GM18909 (cell line): ENCODE measurements around the gene PRKN.

Experiments used
- ATAC-seq: cut with Tn5 transposase; IDR thresholded peaks from one replicate; pipeline ENCODE4 v1.9.1; 2021; ENCODE audit warnings: mild to moderate bottlenecking; ENCODE audit not compliant: unreplicated experiment, poor library complexity

PRKN gene

DNA sequence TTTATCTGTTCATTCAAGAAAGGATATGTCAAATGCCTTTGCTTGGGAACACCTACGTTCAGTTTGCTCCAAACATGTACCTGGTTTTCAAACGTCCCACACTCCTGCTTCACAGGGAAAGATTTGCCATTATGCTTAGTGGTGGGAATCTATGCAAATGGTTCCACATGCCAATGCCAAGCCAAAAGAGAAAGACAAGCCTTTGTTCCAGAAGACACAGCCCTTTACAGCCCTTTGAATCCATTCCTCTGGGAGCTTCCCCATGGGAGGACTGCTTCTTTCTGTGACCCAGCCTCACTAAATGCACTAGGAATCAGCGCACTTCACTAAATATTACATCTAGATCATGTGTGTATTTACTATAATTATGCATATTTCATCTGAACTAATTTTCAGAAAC, 619.5 kb downstream of the PRKN start:
- no peak for ATAC-seq

GRCh38 chr6:162100096-162100495, 627.5 kb downstream of the PRKN start:
- no peak for ATAC-seq

DNA sequence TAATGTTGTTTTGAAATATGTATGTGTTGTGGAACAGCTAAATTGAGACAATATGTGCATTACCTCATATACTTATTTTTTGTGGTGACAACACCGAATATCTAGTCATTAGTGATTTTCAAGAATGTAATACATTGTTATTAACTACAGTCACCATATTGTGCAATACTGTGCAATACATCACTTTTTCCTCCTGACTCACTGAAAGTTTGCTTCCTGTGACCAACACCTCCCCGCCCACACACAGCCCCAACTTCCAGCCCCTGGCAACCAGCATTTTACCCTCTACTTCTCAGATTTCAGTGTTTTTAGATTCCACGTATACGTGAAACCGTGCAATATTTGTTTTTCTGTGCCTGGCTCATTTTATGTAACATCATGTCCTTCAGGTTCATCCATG, 627.9 kb downstream of the PRKN start:
- ATAC-seq: no peak

- ATAC-seq: no peak
These were observed 634.6 kb downstream of the PRKN start for GRCh38 chr6:162092816-162093502.

GRCh38 chr6:162090734-162091133, 636.8 kb downstream of the PRKN start:
- ATAC-seq: no peak

DNA sequence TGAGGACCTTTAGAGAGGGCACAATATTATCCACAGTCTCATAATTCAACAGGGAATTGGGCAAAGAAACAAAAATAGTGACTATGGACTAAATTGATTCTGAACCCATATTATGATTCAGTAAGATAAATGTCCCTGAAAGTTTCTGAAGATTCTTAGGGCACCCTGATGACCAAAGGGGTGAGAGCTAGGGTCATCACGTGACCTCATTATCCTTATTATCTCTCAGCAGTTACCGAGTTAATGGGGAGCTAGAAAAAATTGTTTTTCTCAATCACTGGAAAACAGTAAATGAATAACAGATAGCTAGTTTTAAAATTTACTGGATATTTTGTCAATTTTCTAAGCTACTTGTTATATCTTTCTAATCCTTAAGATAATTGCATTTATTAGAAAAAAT, 639.5 kb downstream of the PRKN start:
- no peak for ATAC-seq

- ATAC-seq: no peak
These were observed 642.0 kb downstream of the PRKN start for GRCh38 chr6:162085561-162085960.

GRCh38 chr6:162082520-162082919, 645.0 kb downstream of the PRKN start:
- ATAC-seq: no peak

GRCh38 chr6:162078667-162079066, 648.9 kb downstream of the PRKN start:
- no peak for ATAC-seq

DNA sequence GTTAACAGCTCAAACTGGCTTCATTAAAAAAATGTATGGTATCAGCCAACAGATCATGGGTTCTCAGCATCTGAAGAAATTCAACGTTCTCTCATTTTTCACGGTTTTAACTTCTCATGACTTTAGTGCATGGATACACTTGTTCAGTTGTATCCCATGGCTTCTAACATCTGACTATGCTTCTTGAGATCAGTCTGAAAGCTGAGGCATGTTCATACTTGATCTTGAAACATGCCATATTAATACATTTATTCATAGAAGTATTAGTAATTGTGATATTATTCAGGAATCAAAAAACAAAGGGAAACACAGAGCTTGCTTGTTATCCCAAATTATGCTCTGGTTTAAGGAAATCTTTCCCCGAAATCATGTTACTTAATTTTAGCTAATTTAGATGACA, 649.4 kb downstream of the PRKN start:
- no peak for ATAC-seq

DNA sequence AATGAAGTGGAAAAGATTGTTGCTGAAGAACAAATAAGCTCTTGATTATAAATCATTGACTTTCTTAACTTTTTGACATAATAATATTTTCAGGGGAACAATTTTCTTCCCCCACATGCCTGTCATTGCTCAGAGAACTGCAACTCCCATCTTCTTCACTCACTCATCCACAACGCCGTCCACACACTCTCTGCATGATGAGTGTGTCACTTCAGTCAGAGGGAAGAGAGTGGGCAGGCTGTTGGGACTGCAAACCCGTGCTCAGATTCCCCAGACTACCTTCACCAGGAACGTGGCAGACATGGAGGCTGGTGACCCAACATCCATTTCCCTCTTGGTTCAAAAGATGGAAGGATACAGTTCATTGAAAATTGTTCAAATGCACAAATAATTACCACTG, 650.8 kb downstream of the PRKN start:
- no peak for ATAC-seq

DNA sequence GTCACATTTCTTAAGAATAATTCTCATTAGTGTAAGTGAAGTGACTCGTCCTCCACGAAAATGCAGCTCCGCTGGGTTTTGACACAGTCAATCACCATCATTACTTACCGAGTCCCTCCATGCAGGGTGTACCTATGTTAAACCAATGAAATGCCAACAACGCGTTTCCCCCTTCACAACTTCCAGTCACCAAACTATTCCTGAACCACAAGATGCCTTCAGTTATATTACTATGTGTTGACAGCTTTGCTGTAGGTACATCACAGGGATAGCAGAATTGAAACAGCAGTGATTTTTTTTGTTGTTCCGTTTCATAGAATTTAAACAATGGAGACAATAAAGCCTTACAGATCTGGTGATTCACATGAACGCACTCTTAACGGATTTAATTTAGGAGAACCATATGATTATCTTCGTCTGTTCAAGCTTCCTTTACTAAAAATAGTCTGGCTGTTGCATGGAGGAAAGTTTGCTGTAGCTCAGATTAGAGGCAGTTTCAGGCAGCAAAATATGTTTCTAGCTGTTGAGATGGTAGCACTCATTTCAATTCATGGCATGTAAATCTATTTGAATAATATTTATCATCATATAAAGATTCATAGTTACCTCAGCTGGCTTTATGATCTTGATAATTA, 652.8 kb downstream of the PRKN start:
- ATAC-seq: no peak

- ATAC-seq: no peak
These were observed 656.9 kb downstream of the PRKN start for GRCh38 chr6:162070639-162071038.

GRCh38 chr6:162069995-162070394, 657.6 kb downstream of the PRKN start:
- ATAC-seq: no peak

DNA sequence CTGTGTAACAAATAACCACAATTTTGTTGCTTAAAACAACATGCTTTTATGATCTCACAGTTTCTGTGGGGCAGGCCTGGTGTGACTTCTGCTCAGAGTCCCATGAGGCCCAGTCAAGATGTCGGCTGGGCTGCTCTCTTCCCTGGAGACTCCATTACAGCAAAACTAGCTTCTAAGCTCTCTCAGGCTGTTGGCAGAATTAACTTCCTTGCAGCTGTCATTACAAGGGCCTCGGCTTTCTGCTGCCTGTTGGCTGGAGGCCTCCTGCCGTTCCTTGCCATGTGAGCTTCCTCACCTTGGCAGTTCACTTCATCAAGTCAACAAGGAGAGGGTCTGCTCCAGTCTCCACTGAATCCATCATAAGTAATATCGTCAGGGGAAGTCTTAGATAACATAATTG, 659.2 kb downstream of the PRKN start:
- ATAC-seq: no peak

DNA sequence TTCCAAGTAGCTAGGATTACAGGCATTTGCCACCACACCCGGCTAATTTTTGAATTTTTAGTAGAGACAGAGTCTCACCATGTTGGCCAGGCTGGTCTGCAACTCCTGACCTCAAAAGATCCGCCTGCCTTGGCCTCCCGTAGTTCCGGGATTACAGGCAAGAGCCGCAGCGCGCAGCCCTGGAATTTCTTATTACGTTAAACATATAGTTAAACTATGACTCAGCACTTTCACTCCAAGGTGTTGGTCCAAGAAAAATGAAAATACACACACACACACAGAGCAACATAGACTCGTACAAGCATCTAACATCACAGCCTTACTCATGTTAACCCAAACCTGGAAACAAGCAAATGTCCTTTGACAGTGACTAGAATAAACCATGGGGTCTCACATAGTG, 663.9 kb downstream of the PRKN start:
- ATAC-seq: no peak

DNA sequence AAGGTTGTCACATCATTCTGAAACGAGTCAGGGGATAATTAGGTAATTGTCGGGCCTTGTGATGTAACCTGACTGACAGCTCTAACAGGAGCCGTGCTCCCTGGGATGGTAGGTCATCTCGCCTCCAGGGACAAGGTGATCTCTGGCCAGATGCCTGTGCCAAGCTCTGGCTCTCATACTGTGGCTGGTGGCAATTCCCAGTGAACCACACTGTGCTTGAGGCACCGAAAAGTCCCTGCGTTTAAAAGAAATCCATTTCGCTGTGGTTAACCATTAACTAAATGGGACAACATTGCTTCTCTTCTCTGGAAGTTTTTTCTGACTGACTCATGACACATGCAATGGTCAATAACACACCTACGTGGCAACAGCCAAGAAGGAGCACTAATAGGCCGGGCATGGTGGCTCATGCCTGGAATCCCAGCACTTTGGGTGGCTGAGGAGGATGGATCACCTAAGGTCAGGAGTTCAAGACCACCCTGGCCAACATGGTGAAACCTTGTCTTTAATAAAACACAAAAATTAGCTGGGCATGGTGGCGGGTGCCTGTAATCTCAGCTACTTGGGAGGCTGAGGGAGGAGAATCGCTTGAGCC, 669.2 kb downstream of the PRKN start:
- ATAC-seq: no peak

GRCh38 chr6:162056745-162057144, 670.8 kb downstream of the PRKN start:
- ATAC-seq: no peak

DNA sequence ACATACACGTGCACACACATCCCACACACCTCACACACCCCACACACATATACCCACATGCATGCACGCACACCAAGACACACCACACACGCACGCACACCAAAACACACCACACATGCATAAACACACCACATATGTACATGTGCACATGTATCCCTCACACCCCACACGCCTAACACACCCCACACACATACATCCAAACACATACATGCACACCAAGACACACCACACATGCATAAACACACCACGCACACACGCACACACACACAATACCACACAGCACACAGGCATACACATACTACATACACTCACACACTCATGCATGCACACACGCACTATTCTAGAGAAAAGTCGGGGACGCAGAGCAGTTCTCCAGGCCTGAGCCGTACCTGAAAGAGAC, 671.5 kb downstream of the PRKN start:
- no peak for ATAC-seq

- no peak for ATAC-seq
These were observed 672.2 kb downstream of the PRKN start for GRCh38 chr6:162055365-162055764.

DNA sequence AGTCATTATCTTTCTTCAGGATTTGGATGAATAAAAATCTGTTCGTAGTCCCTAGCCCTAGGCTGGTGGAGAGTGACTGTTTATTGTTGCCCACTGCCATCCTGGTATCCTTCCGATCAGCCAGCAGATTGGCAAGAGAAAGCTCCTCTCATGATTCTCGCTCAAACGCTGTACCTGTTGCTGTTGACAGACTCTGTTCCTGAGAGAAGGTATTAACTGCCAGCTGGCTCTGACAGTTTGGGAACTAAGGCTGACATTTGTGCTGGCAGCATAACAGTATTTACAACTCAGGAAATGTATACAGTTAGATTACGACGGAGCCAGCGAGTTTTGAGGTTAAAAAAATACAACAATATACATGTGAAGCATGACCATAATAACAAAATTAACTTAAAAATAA, 674.5 kb downstream of the PRKN start:
- ATAC-seq: no peak

- ATAC-seq: no peak
These were observed 677.0 kb downstream of the PRKN start for GRCh38 chr6:162050579-162050978.
